HG03280 (cell line): Measurements from ENCODE around the gene PSMB5.

Experiments used
- ATAC-seq: cut with Tn5 transposase; IDR thresholded peaks from one replicate; pipeline ENCODE4 v1.9.1; 2021; ENCODE audit warnings: mild to moderate bottlenecking, moderate library complexity; ENCODE audit not compliant: unreplicated experiment

Gene PSMB5

GRCh38 chr14:22977434-22977683 lies 57.3 kb downstream of the PSMB5 start:
- ATAC-seq: no peak

DNA sequence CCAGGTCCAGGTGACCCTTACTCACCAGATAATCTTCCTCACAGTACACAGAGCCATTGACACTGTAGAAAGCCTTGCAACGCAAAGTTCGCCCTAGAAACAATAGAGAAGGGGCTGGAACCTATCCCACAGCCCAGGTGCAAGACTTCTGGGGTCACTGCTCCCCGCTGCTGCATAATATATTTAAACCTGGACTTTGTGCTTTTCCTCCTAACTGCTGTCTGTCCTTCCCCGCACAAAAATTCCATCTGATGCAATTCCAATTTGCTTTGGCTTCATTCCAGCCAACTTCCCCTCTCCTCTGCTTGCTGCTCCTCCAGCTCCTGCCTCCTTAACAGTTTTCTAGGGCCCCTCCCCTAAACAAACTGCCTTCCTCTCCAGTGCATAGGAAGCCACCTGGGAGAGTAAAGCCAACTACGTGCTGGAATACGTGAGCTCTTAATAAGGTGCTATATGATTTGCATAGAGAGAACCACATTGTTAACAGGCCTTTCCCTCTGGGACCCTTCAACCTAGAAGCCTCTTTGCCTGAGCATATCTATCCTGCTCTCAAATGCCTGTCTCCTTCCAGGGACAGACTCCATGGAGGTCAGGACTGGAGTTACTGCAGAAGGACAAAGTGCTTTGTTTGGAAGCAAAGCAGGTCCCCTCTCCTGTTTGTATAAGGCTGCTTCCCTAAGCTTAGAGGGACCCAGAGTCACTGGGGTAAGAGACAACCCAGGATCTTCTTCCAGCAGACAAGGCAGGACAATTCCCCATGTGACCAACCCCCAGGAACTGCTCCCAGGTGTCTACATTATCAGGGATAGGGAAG lies 57.9 kb downstream of the PSMB5 start:
- no peak for ATAC-seq
